SIG-M5 treated with dmso at 0.1 percent for 504 hours (cell line): ENCODE results near the gene UBXN4.

Source experiments
- DNase-seq: peaks from one replicate; lab custom pipeline; 2025; ENCODE audit not compliant: unreplicated experiment; lab: John Stamatoyannopoulos, UW

Gene UBXN4

DNA sequence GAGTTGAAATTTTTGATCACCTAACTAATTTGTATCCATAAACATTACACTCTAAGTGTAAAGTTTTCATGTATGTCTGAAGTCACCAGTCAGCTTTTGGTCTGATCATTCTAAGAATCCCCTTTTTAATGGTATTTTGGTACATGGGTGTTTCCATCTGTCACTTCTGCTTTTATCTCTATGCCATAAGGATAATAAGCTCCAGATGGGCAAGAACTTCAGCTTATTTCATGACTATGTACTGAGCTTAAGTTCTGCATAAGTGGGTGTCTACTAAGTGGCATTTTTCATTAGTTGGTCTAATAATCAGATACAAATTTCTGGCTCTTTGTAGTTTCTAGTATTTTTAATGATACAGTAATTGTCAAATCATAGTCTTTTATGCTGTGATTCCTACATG lies 20.4 kb downstream of the UBXN4 start:
- DNase-seq: no peak

GRCh38 chr2:135762530-135762929 lies 20.9 kb downstream of the UBXN4 start:
- DNase-seq: no peak

GRCh38 chr2:135768863-135769262 lies 27.2 kb downstream of the UBXN4 start:
- no peak for DNase-seq

DNA sequence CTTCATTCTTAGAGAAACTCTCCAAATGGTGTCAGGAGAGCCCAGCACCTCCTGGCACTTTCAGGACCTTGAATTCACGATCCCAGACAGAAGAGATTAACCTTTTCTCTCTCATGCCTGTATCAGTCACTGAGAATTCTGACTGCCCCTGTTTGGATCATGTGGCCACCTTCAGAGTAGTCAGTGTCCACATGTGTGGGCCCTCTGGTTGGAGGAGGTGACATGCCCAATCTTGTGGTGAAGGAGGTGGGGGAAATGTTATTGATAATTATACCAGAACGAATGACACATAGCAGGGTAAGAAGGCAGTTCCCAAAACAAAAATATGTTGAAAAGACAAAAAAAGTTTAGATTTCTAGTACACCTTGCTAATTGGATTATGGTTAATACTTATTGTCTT lies 31.7 kb downstream of the UBXN4 start:
- DNase-seq: no peak

DNA sequence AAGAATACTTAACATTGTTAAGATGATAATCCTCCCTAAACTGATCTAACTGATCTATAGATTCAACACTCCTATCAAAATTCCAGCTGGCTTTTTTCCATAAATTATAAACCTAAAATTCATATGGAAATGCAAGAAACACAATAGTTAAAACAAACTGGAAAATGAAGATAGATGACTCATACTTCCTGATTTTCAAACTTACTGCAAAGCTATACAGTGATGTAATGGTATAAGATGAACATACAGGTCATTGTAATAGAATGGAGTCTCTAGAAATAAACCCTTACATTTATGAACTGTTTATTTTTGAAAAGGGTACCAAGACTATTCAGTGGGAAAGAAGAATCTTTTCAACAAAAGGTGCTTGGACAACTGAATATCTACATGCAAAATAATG lies 32.3 kb downstream of the UBXN4 start:
- peak; percentile 45 for DNase-seq

DNA sequence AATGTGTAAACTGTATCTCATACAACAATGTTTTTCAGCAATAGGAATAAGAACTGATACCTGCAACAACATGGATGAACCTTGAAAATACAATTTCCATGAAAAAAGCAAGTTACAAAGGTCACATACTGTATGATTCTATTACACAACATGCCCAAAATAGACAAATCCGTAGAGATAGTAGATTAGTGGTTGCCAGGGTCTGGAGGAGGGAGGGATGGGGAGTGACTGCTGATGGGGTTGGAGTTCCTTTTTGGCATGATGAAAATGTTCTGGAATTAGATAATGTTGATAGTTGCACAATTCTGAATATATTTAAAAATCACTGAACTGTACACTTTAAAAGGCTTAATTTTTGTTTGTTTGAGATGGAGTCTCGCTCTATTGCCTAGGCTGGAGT lies 33.8 kb downstream of the UBXN4 start:
- DNase-seq: no peak

DNA sequence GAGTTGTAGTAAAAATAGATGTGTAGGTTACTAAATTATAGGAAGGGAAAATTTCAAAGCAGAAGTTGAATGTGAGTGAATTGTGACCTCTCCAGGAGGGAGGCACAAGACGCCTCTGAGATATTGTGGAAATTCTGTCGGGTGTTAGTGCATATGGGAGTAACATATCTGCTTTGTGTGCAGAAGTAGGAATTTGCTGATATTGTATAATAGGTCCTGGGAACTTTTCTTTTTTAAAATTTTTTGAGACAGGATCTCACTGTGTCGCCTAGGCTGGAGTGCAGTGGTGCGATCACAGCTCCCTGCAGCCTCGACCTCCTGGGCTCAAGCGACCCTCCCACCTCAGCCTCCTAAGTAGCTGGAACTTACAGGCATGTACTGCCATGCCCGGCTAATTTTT lies 34.7 kb downstream of the UBXN4 start:
- no peak for DNase-seq

DNA sequence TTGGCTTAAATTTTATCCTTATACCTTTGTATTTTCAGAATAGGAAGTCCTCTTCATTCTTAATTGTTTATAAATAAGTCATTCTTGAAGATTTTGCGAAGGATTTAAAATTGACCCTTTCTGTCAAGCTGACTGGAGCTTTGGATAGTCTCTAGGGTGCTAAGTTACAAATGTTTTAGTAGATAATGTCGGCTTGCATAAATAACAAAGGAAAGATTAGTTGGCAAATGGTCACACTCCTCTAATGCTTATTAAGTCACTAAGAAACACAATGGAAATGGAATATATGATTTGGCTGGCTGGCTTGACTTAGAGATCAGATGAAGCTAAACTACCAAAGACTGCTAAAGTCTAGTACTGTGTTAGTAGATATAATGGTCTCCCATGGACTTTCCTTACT lies 40.6 kb downstream of the UBXN4 start:
- DNase-seq: no peak

DNA sequence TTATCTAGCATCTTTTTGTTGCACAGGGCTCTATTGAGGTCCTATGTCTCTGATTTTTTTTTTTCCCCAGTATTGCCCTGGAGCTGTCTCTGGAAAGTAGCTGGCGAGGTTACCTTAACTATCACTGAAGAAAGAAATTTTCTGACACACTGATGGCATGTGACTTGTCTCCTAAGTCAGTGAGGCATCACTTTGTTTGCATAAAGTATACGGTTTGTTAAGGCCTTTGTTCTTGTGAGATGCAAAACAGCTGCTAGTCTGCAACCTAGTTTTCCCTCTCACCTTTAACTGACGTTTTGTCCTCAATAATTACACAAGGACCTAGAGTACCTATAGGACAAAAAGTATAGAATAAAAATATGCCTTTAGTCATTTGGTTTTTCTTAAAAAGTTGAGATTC lies 41.8 kb downstream of the UBXN4 start:
- DNase-seq: no peak

DNA sequence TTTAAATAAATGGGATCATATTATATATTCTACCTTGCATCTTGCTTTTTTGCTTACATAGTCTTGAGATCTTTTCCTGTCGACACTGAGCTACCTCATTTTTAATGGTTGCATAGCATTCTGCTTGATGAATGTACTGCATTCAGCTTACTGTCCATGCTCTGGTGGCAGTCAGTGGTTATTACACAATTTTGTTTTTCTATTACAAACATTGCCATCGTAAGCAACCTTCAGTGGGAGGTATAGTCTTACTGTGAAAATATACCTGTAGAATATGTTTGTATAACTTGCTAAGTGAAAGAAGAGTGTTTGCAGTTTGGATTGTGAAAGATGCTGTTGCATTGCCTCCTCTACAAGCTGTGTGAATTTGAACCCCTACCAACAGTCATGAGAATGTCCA lies 43.4 kb downstream of the UBXN4 start:
- peak; percentile 17 for DNase-seq

DNA sequence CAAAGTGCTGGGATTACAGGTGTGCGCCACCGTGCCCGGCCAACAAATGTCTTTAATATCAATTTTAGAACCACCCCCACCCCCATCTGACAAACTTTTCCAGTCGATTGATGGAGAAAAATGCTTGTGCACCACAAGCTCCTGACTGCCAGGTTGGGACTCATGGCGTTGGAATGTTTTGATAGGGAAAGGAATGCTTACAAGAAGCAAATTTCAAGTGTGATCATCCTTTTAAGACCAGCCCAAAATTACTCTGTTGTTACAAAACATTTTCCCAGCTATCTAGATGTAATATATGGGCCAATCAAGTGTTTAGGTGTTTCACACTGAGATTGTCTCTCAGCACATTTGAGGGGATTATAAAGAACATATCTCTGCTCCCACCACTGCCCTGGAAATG lies 45.2 kb downstream of the UBXN4 start:
- DNase-seq: no peak

DNA sequence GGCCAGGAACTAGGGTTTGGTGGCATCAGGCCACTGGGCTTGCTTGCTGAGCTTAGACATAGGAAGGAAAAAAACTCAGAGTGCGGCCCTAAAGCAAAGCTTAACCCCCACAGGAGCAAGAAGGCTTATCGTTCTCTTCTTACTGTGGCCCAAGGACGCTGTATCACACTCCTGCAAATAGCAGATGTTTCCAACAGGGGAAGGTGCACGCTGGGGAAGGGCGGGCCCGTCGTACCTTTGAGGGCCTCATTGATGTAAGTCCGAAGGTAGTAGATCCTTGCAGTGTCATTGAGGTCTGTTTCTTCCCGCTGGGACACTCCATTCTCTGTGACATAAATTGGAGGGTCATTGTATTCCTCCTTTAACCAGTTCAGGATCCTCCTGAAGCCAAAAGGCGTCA lies 48.8 kb downstream of the UBXN4 start:
- no peak for DNase-seq

DNA sequence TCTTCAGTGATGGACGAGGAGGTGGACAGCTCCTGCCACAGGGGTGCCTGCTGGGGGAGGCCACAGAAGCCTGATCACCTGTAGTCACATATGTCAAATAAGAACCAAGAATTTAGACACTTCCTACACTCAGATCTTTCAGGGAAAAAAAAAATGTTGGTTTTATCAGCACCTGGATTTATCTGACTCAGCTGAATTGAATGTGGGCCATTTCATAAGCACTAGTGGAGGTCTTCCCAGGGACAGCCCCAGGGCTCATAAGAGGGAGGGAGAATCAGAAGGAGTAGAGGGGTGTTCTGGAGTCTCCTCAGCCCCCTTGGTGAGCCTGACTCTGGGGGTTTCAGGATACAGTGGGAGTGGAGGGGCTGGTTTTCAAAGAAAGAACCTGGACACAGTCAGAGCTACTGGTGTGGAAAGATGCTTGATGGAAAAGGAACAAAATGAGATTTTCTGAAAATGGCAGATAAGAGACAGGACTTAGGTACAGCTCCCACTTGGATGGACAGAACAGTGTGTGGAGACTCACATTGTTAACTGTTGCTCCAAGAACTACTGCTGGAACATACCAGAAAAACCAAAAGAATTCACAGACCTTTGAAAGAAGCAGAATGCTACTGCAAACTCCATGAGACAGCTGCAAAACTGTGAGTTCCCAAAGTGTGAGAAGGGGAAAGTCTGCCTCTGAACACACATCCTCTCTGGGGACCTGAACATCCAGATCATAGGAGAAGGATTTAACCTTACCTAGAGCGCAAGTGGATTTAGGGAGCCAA lies 49.9 kb downstream of the UBXN4 start:
- DNase-seq: no peak

DNA sequence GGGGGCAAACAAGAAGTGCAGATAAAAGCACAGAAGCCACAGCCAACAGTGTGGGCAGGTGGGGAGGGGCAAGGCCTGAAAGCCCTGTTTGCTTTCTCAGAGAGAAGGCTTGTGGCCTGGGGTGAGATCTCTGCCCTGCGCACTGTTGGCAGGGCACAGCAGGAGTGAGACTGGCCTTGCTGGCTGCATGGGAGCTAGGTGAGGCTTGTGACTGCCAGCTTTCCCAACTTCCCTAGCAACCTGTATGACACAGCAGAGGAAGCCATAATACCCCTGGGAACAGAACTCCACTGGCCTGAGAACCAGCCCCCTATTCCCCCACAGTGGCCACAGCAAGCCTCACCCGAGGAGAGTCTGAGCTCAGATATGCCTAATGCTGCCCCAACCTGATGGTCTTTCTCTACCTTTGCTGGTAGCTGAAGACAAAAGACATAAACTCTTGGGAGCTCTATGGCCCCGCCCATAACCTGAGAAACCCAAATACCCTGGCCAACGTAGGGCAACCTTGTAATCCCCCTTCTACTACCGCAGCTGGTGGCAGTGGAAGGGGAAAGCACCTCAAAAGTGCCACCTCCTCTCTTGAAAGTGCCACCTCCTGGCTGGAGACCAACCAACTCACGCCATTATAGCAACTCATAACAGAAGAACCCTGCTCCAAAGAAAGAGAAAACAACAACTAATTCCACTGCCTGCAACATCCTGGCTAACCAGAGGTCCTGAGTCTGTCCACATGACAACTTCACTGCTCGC lies 50.9 kb downstream of the UBXN4 start:
- DNase-seq: no peak

- DNase-seq: peak; percentile 32
Measured at GRCh38 chr2:135795641-135796040, 54.0 kb downstream of the UBXN4 start.

DNA sequence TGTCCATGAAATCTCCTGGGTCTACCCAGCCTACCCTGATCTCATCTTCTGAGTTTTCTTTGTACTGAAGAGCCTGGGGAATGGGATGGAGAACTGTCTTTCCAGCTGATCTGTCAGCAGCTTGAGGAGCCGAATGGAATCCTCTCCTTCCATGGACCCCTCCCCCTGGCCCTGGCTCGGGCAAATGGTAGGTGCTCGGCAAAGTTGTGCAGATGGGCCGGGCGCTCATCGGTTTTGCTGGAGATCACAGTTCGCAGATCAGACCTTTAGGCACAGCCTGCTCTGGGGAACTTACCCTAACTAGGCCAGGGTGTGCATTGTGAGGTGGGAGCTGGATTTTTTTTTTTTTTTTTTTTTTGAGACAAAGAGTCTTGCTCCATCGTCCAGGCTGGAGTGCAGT lies 55.0 kb downstream of the UBXN4 start:
- DNase-seq: no peak

GRCh38 chr2:135797497-135798274 lies 56.0 kb downstream of the UBXN4 start:
- DNase-seq: peak; percentile 87

DNA sequence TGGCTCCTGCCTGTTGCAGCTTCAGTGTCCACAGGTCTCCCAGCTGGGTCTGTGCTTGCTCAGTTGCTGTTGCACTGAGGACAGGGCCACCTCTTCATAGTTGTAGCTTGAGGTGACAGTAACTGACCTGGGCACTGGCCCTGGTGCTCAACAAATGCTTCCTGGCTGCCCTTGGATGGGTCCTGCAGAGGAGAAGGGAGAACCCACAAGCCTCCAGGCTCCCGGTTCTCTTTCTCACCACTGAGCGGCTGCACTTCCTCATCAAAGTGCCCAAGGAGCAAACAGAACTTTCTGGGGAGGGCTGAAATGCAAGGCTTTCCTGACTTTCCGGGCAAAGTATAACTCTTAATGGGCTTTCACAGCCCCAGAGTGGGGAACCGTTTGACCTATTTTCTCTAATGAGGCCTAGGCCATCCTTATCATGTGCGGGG lies 56.6 kb downstream of the UBXN4 start:
- no peak for DNase-seq

GRCh38 chr2:135798762-135799161 lies 57.1 kb downstream of the UBXN4 start:
- no peak for DNase-seq

DNA sequence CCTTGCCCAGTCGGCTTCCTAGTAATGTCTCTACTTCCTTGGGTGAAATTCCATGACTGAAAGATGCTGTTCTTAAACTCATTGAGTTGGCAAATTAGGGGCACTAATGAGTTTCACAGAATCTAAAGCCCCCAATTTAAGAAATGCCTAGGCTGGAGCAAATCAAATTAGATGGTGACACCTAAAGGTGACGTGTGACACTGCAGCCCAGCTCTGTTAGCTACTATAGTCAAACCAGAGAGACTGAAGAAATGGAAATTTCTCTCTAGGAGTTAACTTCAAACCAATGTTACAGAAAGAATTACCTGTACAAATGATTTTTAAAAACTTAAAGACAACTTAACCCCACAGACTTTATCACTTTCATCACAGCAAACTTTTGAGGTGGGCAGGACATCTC lies 58.1 kb downstream of the UBXN4 start:
- DNase-seq: no peak

- no peak for DNase-seq
Measured at GRCh38 chr2:135800513-135801460, 59.1 kb downstream of the UBXN4 start.
